Measurements from ENCODE around the gene ZNF410. TPM values are rescaled to one million over a fixed set of nuclear protein-coding genes. Genes with fewer than 3 reads are reported as not detected.

The ZNF410 gene
- total and polyA plus RNA-seq, 2 of the 13 experiments (the other 11 are each of a cell fraction or from before 2014, with no cell fraction given) = 19.2 to 44.3 TPM

DNA sequence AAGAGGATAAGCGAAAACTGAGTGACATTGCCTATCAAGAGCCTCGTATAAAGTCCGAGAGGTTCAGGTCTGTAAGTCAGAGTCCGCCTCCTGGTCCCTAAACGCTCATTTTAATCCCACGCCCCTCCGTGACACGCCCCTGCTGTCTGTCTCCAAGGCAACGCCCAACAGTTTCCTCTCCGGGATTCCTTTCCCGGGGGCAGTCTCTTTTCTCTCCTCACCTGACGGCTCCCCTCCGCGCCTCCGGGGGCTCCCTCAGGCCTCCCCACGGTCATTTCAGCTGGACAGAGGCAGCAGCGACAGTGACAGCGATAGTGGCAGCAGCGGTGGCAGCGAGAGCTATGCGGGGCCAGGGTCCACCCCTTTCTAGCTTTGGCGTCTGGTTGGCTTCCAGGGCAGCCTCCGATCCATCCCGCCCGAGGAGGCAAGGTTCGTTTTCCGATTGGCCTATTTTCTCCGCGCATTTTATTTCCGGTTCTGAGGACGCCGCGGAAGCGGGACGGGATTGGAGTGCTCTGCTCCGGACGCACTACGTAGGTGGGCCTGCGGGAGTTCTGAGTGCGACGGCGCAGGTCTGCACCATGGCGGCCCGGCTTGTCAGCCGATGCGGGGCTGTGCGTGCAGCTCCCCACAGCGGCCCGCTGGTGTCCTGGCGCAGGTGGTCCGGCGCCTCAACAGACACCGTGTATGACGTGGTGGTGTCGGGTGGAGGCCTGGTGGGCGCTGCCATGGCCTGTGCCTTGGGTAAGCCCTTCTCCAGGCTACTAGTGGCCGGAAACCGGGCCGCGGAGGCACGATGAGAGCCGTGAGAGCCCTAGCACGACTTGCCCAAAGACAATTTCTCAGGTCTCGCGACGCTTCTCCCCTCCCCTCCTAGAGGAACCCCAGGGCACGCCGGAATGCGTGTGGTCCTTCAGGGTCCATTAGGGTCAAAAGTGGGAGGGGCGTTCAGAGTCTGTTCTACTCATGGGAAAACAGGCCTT lies 63.4 kb downstream of the ZNF410 start, which contains the start of the genes COQ6 and FAM161B (continued):
- TF ChIP-seq, protein P1, sequence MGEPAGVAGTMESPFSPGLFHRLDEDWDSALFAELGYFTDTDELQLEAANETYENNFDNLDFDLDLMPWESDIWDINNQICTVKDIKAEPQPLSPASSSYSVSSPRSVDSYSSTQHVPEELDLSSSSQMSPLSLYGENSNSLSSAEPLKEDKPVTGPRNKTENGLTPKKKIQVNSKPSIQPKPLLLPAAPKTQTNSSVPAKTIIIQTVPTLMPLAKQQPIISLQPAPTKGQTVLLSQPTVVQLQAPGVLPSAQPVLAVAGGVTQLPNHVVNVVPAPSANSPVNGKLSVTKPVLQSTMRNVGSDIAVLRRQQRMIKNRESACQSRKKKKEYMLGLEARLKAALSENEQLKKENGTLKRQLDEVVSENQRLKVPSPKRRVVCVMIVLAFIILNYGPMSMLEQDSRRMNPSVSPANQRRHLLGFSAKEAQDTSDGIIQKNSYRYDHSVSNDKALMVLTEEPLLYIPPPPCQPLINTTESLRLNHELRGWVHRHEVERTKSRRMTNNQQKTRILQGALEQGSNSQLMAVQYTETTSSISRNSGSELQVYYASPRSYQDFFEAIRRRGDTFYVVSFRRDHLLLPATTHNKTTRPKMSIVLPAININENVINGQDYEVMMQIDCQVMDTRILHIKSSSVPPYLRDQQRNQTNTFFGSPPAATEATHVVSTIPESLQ (CRISPR knock-in tag; conservative IDR thresholded peaks at IDR 0.05) = no peak
- no peak for TF ChIP-seq NFE2L2 (IDR thresholded peaks at IDR 0.05; ENCODE audit: low read length)
- no peak for TF ChIP-seq ZFP90 (CRISPR knock-in tag; IDR thresholded peaks at IDR 0.05; ENCODE audit: borderline replicate concordance)
- TF ChIP-seq SUZ12 (IDR thresholded peaks at IDR 0.05; ENCODE audit: low read depth, low read length) = no peak
- TF ChIP-seq, protein P2, sequence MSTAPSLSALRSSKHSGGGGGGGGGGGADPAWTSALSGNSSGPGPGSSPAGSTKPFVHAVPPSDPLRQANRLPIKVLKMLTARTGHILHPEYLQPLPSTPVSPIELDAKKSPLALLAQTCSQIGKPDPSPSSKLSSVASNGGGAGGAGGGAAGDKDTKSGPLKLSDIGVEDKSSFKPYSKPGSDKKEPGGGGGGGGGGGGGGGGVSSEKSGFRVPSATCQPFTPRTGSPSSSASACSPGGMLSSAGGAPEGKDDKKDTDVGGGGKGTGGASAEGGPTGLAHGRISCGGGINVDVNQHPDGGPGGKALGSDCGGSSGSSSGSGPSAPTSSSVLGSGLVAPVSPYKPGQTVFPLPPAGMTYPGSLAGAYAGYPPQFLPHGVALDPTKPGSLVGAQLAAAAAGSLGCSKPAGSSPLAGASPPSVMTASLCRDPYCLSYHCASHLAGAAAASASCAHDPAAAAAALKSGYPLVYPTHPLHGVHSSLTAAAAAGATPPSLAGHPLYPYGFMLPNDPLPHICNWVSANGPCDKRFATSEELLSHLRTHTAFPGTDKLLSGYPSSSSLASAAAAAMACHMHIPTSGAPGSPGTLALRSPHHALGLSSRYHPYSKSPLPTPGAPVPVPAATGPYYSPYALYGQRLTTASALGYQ (CRISPR knock-in tag; IDR thresholded peaks at IDR 0.05) = peak; percentile 35; the same call in 1 of the 2 replicates
- no peak for TF ChIP-seq PCBP2 (optimal IDR thresholded peaks at IDR 0.05; ENCODE audit: low read depth, low read length, poor library complexity, severe bottlenecking)
- TF ChIP-seq YEATS4 (CRISPR knock-in tag; IDR thresholded peaks at IDR 0.05; ENCODE audit: borderline replicate concordance) = peak; percentile 74; the same call in 1 of the 2 replicates
- peak; percentile 74; the same call in 1 of the 2 replicates for TF ChIP-seq ZNF33B (CRISPR knock-in tag; IDR thresholded peaks at IDR 0.05)
- no peak; the same call in 1 of the 2 replicates for TF ChIP-seq ZBTB42 (CRISPR knock-in tag; IDR thresholded peaks at IDR 0.05)
- TF ChIP-seq, protein P3, sequence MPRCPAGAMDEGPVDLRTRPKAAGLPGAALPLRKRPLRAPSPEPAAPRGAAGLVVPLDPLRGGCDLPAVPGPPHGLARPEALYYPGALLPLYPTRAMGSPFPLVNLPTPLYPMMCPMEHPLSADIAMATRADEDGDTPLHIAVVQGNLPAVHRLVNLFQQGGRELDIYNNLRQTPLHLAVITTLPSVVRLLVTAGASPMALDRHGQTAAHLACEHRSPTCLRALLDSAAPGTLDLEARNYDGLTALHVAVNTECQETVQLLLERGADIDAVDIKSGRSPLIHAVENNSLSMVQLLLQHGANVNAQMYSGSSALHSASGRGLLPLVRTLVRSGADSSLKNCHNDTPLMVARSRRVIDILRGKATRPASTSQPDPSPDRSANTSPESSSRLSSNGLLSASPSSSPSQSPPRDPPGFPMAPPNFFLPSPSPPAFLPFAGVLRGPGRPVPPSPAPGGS (CRISPR knock-in tag; IDR thresholded peaks at IDR 0.05) = peak; percentile 86
- TF ChIP-seq RORA (CRISPR knock-in tag; IDR thresholded peaks at IDR 0.05) = no peak
- TF ChIP-seq SNAI1 (CRISPR knock-in tag; IDR thresholded peaks at IDR 0.05; ENCODE audit: borderline replicate concordance) = 0 out of 2 replicates have a peak, but pooled peaks have one; percentile 35
- TF ChIP-seq ZC3H13 (CRISPR knock-in tag; IDR thresholded peaks at IDR 0.05) = 0 out of 2 replicates have a peak, but pooled peaks have one; percentile 73
- peak; percentile 58; the same call in 1 of the 2 replicates for TF ChIP-seq EEA1 (CRISPR knock-in tag; IDR thresholded peaks at IDR 0.05; ENCODE audit: borderline replicate concordance)
- TF ChIP-seq ZNF10 (CRISPR knock-in tag; IDR thresholded peaks at IDR 0.05; ENCODE audit: borderline replicate concordance, low read depth) = no peak
- TF ChIP-seq, protein P4, sequence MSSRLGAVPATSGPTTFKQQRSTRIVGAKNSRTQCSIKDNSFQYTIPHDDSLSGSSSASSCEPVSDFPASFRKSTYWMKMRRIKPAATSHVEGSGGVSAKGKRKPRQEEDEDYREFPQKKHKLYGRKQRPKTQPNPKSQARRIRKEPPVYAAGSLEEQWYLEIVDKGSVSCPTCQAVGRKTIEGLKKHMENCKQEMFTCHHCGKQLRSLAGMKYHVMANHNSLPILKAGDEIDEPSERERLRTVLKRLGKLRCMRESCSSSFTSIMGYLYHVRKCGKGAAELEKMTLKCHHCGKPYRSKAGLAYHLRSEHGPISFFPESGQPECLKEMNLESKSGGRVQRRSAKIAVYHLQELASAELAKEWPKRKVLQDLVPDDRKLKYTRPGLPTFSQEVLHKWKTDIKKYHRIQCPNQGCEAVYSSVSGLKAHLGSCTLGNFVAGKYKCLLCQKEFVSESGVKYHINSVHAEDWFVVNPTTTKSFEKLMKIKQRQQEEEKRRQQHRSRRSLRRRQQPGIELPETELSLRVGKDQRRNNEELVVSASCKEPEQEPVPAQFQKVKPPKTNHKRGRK (CRISPR knock-in tag; IDR thresholded peaks at IDR 0.05) = no peak
- no peak for TF ChIP-seq MBNL3 (CRISPR knock-in tag; conservative IDR thresholded peaks at IDR 0.05)
- peak; percentile 71; the same call in 1 of the 2 replicates for TF ChIP-seq KLF6 (CRISPR knock-in tag; IDR thresholded peaks at IDR 0.05)
- peak; percentile 77 for TF ChIP-seq CREM (IDR thresholded peaks at IDR 0.05)
- TF ChIP-seq CREM (CRISPR knock-in tag; IDR thresholded peaks at IDR 0.05) = no peak; the same call in 1 of the 2 replicates
- TF ChIP-seq SRY (CRISPR knock-in tag; IDR thresholded peaks at IDR 0.05) = peak; percentile 95

Measured in HepG2 (cell line).